ENCODE measurements around the gene TTBK1. TPM values are rescaled to one million over a fixed set of nuclear protein-coding genes. Genes with fewer than 3 reads are reported as not detected.

Gene TTBK1
- total and polyA plus RNA-seq, 2 donors (not counting 1 experiment from before 2014, with no cell fraction given), result 0.07 TPM; not detected in 1

DNA sequence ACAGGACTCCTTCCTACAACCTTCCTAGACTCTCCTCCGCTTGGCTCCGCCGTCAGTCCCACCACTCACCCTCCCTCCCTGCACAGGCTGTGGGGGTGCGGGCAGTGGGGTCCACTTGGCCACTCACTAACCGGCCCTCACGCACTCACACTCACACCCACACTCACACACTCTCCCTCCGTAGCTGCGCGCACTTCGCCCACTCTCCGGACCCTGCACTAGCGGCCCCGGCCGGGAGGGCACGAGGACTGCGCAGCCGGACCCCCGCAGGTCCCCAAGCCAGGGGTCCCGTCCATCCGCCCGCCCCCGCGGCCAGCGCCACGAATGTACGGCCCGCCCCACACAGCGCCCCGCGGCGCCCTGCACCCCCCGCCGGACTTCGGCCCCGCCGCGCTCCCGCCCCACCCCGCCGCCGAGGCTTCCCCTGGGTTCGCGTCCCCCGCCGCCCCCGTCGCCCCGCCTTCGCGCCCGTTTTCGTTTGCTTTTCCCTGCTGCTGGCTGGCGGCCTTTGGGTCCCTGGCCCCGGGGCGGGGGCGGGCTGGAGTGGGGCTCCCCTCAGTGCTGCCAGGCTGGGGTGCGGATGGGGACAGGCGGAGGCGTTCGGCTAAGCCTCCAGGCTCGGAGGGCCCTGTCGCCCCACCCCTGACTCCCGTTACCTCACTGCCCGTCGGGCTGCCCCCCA is 31.8 kb downstream of the TTBK1 start:
- Histone ChIP-seq H2AFZ (ENCODE audit: insufficient read depth, low read depth, low read length, poor library complexity, severe bottlenecking) (peak overlapping the region; percentile 70), H3K4me3 (ENCODE audit: control extremely low read depth in 1 of 5, extremely low read depth in 1 of 5, insufficient read depth in 1 of 5, low read depth in 2 of 5, low read length in 4 of 5) (peak overlapping the region in 4 of 5 experiments; percentile 48 to 69 (median 57))
- intact Hi-C loops (cut with micrococcal nuclease), result loop anchor here (2.0 kb wide), 1 partner anchor 34 kb away; the partner anchor contains the start of gene CRIP3

More for the DNA sequence above, 31.8 kb downstream of the TTBK1 start:
- no peak overlapping the region for H3K27ac Mint-ChIP-seq
- H3K9ac ChIP-seq (ENCODE audit: low read length), result peak overlapping the region; percentile 66
- peaks cover 38 to 45% of the 10 kb centered on the region in 2 donors for H3K4me1 ChIP-seq (ENCODE audit: control insufficient read depth in 2 of 2, insufficient read depth in 2 of 2, low read length in 2 of 2)
- H3K79me2 ChIP-seq (ENCODE audit: control insufficient read depth, insufficient read depth, low read length), result no peaks in the 10 kb centered on the region
- peaks cover 22% of the 10 kb centered on the region for H3K27me3 Mint-ChIP-seq
- ATAC-seq (ENCODE audit: low read depth), result peak; percentile 11
- peak overlapping the region; percentile 97 for H3K4me2 ChIP-seq (replicated peaks; ENCODE audit: low read depth, low read length, poor library complexity, severe bottlenecking)
- H3K4me1 Mint-ChIP-seq, result peaks cover 47% of the 10 kb centered on the region
- ChIA-PET CTCF (no interaction called here), POLR2A (no interaction called here)
- peak overlapping the region; percentile 84 for H3K4me3 Mint-ChIP-seq
- TF ChIP-seq, protein P1, sequence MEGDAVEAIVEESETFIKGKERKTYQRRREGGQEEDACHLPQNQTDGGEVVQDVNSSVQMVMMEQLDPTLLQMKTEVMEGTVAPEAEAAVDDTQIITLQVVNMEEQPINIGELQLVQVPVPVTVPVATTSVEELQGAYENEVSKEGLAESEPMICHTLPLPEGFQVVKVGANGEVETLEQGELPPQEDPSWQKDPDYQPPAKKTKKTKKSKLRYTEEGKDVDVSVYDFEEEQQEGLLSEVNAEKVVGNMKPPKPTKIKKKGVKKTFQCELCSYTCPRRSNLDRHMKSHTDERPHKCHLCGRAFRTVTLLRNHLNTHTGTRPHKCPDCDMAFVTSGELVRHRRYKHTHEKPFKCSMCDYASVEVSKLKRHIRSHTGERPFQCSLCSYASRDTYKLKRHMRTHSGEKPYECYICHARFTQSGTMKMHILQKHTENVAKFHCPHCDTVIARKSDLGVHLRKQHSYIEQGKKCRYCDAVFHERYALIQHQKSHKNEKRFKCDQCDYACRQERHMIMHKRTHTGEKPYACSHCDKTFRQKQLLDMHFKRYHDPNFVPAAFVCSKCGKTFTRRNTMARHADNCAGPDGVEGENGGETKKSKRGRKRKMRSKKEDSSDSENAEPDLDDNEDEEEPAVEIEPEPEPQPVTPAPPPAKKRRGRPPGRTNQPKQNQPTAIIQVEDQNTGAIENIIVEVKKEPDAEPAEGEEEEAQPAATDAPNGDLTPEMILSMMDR (IDR thresholded peaks at IDR 0.05), result no peak
- no peak for TF ChIP-seq EZH2 (IDR thresholded peaks at IDR 0.05; ENCODE audit: borderline replicate concordance, insufficient read depth, low read depth, low read length, poor library complexity, severe bottlenecking)
- H3K27ac ChIP-seq (ENCODE audit: low read length in 2 of 2), result no peak overlapping the region
- H3K27me3 ChIP-seq (replicated peaks in 1 of 4; ENCODE audit: control extremely low read depth in 1 of 4, control insufficient read depth in 3 of 4, insufficient read depth in 4 of 4, low read length in 3 of 4), result peaks cover 0 to 28% (median 8%) of the 10 kb centered on the region in 4 experiments
- 3% methylated on average over 63 of the region's 65 CpGs for WGBS (ENCODE audit: insufficient coverage)
- H3K9me3 ChIP-seq (ENCODE audit: control extremely low read depth in 1 of 3, control insufficient read depth in 2 of 3, insufficient read depth in 1 of 3, low read length in 2 of 3), result peaks cover 0 to 4% (median 0%) of the 10 kb centered on the region in 3 donors
- DNase-seq, result peak; percentile 55
- no peaks in the 10 kb centered on the region for H3K9me3 Mint-ChIP-seq (ENCODE audit: insufficient read depth)
- peaks cover 5% of the 10 kb centered on the region for H4K20me1 ChIP-seq (ENCODE audit: control insufficient read depth, insufficient read depth, low read length, poor library complexity, severe bottlenecking)
- no peaks in the 10 kb centered on the region for H3K36me3 ChIP-seq (replicated peaks in 1 of 2; ENCODE audit: control extremely low read depth in 1 of 2, control insufficient read depth in 1 of 2, extremely low read depth in 1 of 2, insufficient read depth in 2 of 2, low read length in 1 of 2)

All from B cell (primary cell).